Measurements from ENCODE around the gene TMSB4X.

- no peak for TF ChIP-seq CTCF (IDR thresholded peaks at IDR 0.05)
- TF ChIP-seq POLR2AphosphoS5 (IDR thresholded peaks at IDR 0.05) = no peak
Observed at GRCh38 chrX:12958461-12958860, 16.4 kb upstream of the TMSB4X start.
